SK-N-SH (cell line): ENCODE results near the gene BRAT1. TPM values are rescaled to one million over a fixed set of nuclear protein-coding genes. Genes with fewer than 3 reads are reported as not detected.

ENCODE experiments used
- CTCF ChIA-PET: fragments of 300-600, 350-600 bp; formaldehyde crosslinking; extraction: SDS; loops from one replicate; lab custom pipeline; 2021; lab: Yijun Ruan, JAX
- POLR2A ChIA-PET: fragments of 350-600 bp; sonication (Branson Sonifier 250); formaldehyde crosslinking; extraction: SDS; loops from one replicate; lab custom pipeline; 2020; ENCODE audit warnings: antibody characterized with exemption, inconsistent platforms; lab: Yijun Ruan, JAX
- DNase-seq: peaks from one replicate; pipeline ENCODE4 v3.0.0; 2012
- H2AFZ ChIP-seq: fragments of 200-600 bp; sonication (generic); 2 replicates; pipeline ENCODE4 v1.8.1; 2016; ENCODE audit warnings: antibody characterized with exemption, mild to moderate bottlenecking, low read depth
- H3F3A ChIP-seq: fragments of 200-600 bp; sonication (generic); replicated peaks from 2 replicates; pipeline ENCODE3; 2016; ENCODE audit warnings: antibody characterized with exemption, mild to moderate bottlenecking; ENCODE audit not compliant: insufficient read depth
- H3K27ac ChIP-seq, 2 experiments: fragments of 200-500 bp in 1 of 2; fragments of 200-600 bp in 1 of 2; sonication (Bioruptor generic) in 1 of 2; sonication (generic), shearing (Covaris generic) in 1 of 2; 2 replicates each; pipeline versions ENCODE4 v1.5.1 to v1.6.1; 2014 to 2016; ENCODE audit warnings: low read depth in 2 of 2, inconsistent platforms in 1 of 2, low read length in 1 of 2, mild to moderate bottlenecking in 1 of 2, mixed read lengths in 1 of 2
- H3K27me3 ChIP-seq: fragments of 200-600 bp; sonication (generic), shearing (Covaris generic); 2 replicates; pipeline ENCODE4 v1.6.1; 2016; ENCODE audit warnings: mixed run types; ENCODE audit not compliant: insufficient read depth
- H3K36me3 ChIP-seq, 2 experiments: fragments of 200-500 bp in 1 of 2; fragments of 200-600 bp in 1 of 2; sonication (Bioruptor generic) in 1 of 2; sonication (generic) in 1 of 2; replicated peaks in 1 of 2; 2 replicates each; pipeline versions ENCODE3 to v1.5.1; 2014 to 2016; ENCODE audit warnings: low read length in 1 of 2, mild to moderate bottlenecking in 1 of 2; ENCODE audit not compliant: insufficient read depth in 2 of 2, control insufficient read depth in 1 of 2
- H3K4me1 ChIP-seq, 2 experiments: fragments of 200-500 bp in 1 of 2; fragments of 200-600 bp in 1 of 2; sonication (Bioruptor generic) in 1 of 2; sonication (generic), shearing (Covaris generic) in 1 of 2; 2 replicates each; pipeline versions ENCODE4 v1.5.1 to v1.6.1; 2014 to 2016; ENCODE audit warnings: low read depth in 1 of 2, low read length in 1 of 2, mixed run types in 1 of 2; ENCODE audit not compliant: insufficient read depth in 2 of 2, control insufficient read depth in 1 of 2
- H3K4me2 ChIP-seq: fragments of 200-600 bp; sonication (generic), shearing (Covaris generic); 2 replicates; pipeline ENCODE4 v1.6.1; 2017; ENCODE audit warnings: mixed run types
- H3K4me3 ChIP-seq, 2 experiments: fragments of 200-500 bp in 1 of 2; fragments of 200-600 bp in 1 of 2; sonication (Bioruptor generic) in 1 of 2; sonication (generic), shearing (Covaris generic) in 1 of 2; 2 replicates each; pipeline versions ENCODE4 v1.5.1 to v1.8.1; 2014 to 2016; ENCODE audit warnings: low read depth in 2 of 2, inconsistent platforms in 1 of 2, low read length in 1 of 2, mild to moderate bottlenecking in 1 of 2, mixed read lengths in 1 of 2, moderate library complexity in 1 of 2
- H3K79me2 ChIP-seq: fragments of 200-600 bp; sonication (generic); 2 replicates; pipeline ENCODE4 v1.8.1; 2017; ENCODE audit warnings: mild to moderate bottlenecking; ENCODE audit not compliant: insufficient read depth
- H3K9ac ChIP-seq: fragments of 200-600 bp; sonication (generic); 2 replicates; pipeline ENCODE4 v1.6.1; 2017; ENCODE audit warnings: mixed run types
- H3K9me2 ChIP-seq: fragments of 200-600 bp; sonication (generic); 2 replicates; pipeline ENCODE4 v1.6.1; 2017; ENCODE audit warnings: mixed run types
- H3K9me3 ChIP-seq: fragments of 200-600 bp; sonication (generic); 2 replicates; pipeline ENCODE4 v1.6.1; 2017; ENCODE audit warnings: mixed run types, mild to moderate bottlenecking, moderate library complexity
- H4K20me1 ChIP-seq: fragments of 200-600 bp; sonication (generic); 2 replicates; pipeline ENCODE4 v1.6.1; 2017; ENCODE audit warnings: mild to moderate bottlenecking, mixed run types; ENCODE audit not compliant: insufficient read depth
- CHD2 ChIP-seq: fragments of 150-350 bp; IDR thresholded peaks from 2 replicates; pipeline ENCODE4 v1.6.1; 2018; ENCODE audit warnings: low read length; ENCODE audit not compliant: partially characterized antibody
- CTCF ChIP-seq: fragments of 200-600 bp; sonication (generic); IDR thresholded peaks from 2 replicates; pipeline ENCODE4 v1.6.1; 2017; ENCODE audit warnings: antibody characterized with exemption, mild to moderate bottlenecking, moderate library complexity
- EP300 ChIP-seq, 2 experiments: IDR thresholded peaks; 2 replicates each; pipeline versions ENCODE4 v1.4.0 to v1.6.1; 2012; ENCODE audit warnings: borderline replicate concordance in 1 of 2, low read depth in 1 of 2, low read length in 1 of 2
- FOSL2 ChIP-seq: IDR thresholded peaks from 2 replicates; pipeline ENCODE4 v1.4.0; 2012; ENCODE audit warnings: low read depth, mild to moderate bottlenecking, moderate library complexity, borderline replicate concordance
- GABPA ChIP-seq: IDR thresholded peaks from 2 replicates; pipeline ENCODE4 v1.4.0; 2012; ENCODE audit warnings: low read depth, mild to moderate bottlenecking
- JUND ChIP-seq: IDR thresholded peaks from 2 replicates; pipeline ENCODE4 v1.4.0; 2012
- MXI1 ChIP-seq: IDR thresholded peaks from 2 replicates; pipeline ENCODE4 v1.6.1; 2012; ENCODE audit warnings: mild to moderate bottlenecking, low read depth, low read length, improper control_type of control experiment
- NFIC ChIP-seq: IDR thresholded peaks from 2 replicates; pipeline ENCODE4 v1.4.0; 2012; ENCODE audit warnings: borderline replicate concordance
- RAD21 ChIP-seq: IDR thresholded peaks from 2 replicates; pipeline ENCODE4 v1.6.1; 2012; ENCODE audit warnings: mild to moderate bottlenecking, low read length
- RCOR1 ChIP-seq: fragments of 150-350 bp; IDR thresholded peaks from 2 replicates; pipeline ENCODE4 v1.6.1; 2017; ENCODE audit warnings: antibody characterized with exemption, low read length
- RXRA ChIP-seq: IDR thresholded peaks from 2 replicates; pipeline ENCODE4 v1.4.0; 2012; ENCODE audit warnings: low read depth, mild to moderate bottlenecking, borderline replicate concordance
- TCF12 ChIP-seq: IDR thresholded peaks from 2 replicates; pipeline ENCODE4 v1.4.0; 2012
- USF1 ChIP-seq: IDR thresholded peaks from 2 replicates; pipeline ENCODE4 v1.4.0; 2012; ENCODE audit warnings: low read depth, borderline replicate concordance
- WGBS: methylation state at CpG from one replicate; pipeline ENCODE4 v1.1.6; 2017; ENCODE audit warnings: low lambda C conversion rate; 5-methylcytosine and 5-hydroxymethylcytosine counted together
- polyA plus RNA-seq, 3 experiments: library from polyadenylated mRNA; depleted of rRNA; stranded (reverse); fragments of >200 nt; gene quantifications; 2 replicates each; pipeline ENCODE4 v1.2.3, GENCODE V29; 2012
- TF ChIP-seq, protein P1 (sequence below): IDR thresholded peaks from 2 replicates; pipeline ENCODE4; 2012
- TF ChIP-seq, protein P2 (sequence below): IDR thresholded peaks from 2 replicates; pipeline ENCODE4 v1.6.1; 2012; ENCODE audit warnings: mild to moderate bottlenecking, low read depth, low read length, moderate library complexity
- TF ChIP-seq, protein P3 (sequence below): IDR thresholded peaks from 2 replicates; pipeline ENCODE4 v1.4.0; 2012; ENCODE audit warnings: low read depth, borderline replicate concordance

The BRAT1 gene
- polyA plus RNA-seq, 1 of the 3 experiments (the other 2 are of a cell fraction) = 36.2 TPM

- TF ChIP-seq CHD2 = no peak
- TF ChIP-seq JUND = no peak
- TF ChIP-seq GABPA = no peak
- no peak for TF ChIP-seq EP300 (IDR thresholded peaks at IDR 0.05; ENCODE audit: borderline replicate concordance in 1 of 2, low read depth in 1 of 2, low read length in 1 of 2)
- TF ChIP-seq, protein P1, sequence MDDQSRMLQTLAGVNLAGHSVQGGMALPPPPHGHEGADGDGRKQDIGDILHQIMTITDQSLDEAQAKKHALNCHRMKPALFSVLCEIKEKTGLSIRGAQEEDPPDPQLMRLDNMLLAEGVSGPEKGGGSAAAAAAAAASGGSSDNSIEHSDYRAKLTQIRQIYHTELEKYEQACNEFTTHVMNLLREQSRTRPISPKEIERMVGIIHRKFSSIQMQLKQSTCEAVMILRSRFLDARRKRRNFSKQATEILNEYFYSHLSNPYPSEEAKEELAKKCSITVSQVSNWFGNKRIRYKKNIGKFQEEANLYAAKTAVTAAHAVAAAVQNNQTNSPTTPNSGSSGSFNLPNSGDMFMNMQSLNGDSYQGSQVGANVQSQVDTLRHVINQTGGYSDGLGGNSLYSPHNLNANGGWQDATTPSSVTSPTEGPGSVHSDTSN = no peak
Measured at GRCh38 chr7:2602406-2603043, 47.2 kb upstream of the BRAT1 start (continued).

GRCh38 chr7:2601907-2602306, 46.6 kb upstream of the BRAT1 start:
- 96% methylated on average over 11 of the region's 11 CpGs for WGBS
- no peak for TF ChIP-seq CHD2
- TF ChIP-seq FOSL2 = no peak
- TF ChIP-seq, protein P1 = no peak
- TF ChIP-seq RXRA = no peak
- no peak for TF ChIP-seq CTCF
- no peak for TF ChIP-seq GABPA
- no peak for TF ChIP-seq NFIC
- TF ChIP-seq RCOR1 = no peak
- TF ChIP-seq, protein P2, sequence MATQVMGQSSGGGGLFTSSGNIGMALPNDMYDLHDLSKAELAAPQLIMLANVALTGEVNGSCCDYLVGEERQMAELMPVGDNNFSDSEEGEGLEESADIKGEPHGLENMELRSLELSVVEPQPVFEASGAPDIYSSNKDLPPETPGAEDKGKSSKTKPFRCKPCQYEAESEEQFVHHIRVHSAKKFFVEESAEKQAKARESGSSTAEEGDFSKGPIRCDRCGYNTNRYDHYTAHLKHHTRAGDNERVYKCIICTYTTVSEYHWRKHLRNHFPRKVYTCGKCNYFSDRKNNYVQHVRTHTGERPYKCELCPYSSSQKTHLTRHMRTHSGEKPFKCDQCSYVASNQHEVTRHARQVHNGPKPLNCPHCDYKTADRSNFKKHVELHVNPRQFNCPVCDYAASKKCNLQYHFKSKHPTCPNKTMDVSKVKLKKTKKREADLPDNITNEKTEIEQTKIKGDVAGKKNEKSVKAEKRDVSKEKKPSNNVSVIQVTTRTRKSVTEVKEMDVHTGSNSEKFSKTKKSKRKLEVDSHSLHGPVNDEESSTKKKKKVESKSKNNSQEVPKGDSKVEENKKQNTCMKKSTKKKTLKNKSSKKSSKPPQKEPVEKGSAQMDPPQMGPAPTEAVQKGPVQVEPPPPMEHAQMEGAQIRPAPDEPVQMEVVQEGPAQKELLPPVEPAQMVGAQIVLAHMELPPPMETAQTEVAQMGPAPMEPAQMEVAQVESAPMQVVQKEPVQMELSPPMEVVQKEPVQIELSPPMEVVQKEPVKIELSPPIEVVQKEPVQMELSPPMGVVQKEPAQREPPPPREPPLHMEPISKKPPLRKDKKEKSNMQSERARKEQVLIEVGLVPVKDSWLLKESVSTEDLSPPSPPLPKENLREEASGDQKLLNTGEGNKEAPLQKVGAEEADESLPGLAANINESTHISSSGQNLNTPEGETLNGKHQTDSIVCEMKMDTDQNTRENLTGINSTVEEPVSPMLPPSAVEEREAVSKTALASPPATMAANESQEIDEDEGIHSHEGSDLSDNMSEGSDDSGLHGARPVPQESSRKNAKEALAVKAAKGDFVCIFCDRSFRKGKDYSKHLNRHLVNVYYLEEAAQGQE = no peak
- no peak for TF ChIP-seq RAD21
- TF ChIP-seq TCF12 = no peak
- no peak for TF ChIP-seq MXI1
- TF ChIP-seq, protein P3, sequence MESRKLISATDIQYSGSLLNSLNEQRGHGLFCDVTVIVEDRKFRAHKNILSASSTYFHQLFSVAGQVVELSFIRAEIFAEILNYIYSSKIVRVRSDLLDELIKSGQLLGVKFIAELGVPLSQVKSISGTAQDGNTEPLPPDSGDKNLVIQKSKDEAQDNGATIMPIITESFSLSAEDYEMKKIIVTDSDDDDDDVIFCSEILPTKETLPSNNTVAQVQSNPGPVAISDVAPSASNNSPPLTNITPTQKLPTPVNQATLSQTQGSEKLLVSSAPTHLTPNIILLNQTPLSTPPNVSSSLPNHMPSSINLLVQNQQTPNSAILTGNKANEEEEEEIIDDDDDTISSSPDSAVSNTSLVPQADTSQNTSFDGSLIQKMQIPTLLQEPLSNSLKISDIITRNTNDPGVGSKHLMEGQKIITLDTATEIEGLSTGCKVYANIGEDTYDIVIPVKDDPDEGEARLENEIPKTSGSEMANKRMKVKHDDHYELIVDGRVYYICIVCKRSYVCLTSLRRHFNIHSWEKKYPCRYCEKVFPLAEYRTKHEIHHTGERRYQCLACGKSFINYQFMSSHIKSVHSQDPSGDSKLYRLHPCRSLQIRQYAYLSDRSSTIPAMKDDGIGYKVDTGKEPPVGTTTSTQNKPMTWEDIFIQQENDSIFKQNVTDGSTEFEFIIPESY = no peak
- no peak for TF ChIP-seq USF1
- no peaks in the 10 kb centered on the region for H3K27me3 ChIP-seq
- DNase-seq = no peak
- H3K9ac ChIP-seq = no peak overlapping the region
- no peaks in the 10 kb centered on the region for H3K9me2 ChIP-seq
- no peak overlapping the region for H2AFZ ChIP-seq
- no peak overlapping the region for H3K4me2 ChIP-seq
- H3K27ac ChIP-seq = no peak overlapping the region
- peaks cover 17 to 38% of the 10 kb centered on the region in 2 experiments for H3K36me3 ChIP-seq
- no peaks in the 10 kb centered on the region for H3K79me2 ChIP-seq
- no peaks in the 10 kb centered on the region for H3F3A ChIP-seq
- no peaks in the 10 kb centered on the region; a peak in 1 of 4 replicates for H3K4me1 ChIP-seq
- H4K20me1 ChIP-seq = no peaks in the 10 kb centered on the region
- POLR2A ChIA-PET = no interaction called here
- H3K4me3 ChIP-seq = no peak overlapping the region
- H3K9me3 ChIP-seq = no peaks in the 10 kb centered on the region
- CTCF ChIA-PET = interaction anchor here (0.7 to 2.0 kb wide), 5 partner anchors 11 to 151 kb away, joined by 3 to 16 read pairs (median 3); no protein-coding TSS in a partner anchor
